GM19455 (cell line): ENCODE results near the gene HDAC4.
"Not testable (repeated sequence)": the region's sequence is repeated elsewhere in the genome, so short reads cannot be mapped to it uniquely, and the experiment has no call there.

Source experiments
- ATAC-seq: cut with Tn5 transposase; IDR thresholded peaks from one replicate; pipeline ENCODE4 v1.9.1; 2021; ENCODE audit not compliant: unreplicated experiment

The HDAC4 gene

GRCh38 chr2:239285071-239285931 lies 115.5 kb downstream of the HDAC4 start:
- ATAC-seq, result no peak

- no peak for ATAC-seq
These were observed 116.6 kb downstream of the HDAC4 start for GRCh38 chr2:239283961-239284795.

- no peak for ATAC-seq
These were observed 117.4 kb downstream of the HDAC4 start for GRCh38 chr2:239283288-239283945.

- ATAC-seq, result no peak
These were observed 118.2 kb downstream of the HDAC4 start for GRCh38 chr2:239282448-239283287.

GRCh38 chr2:239280296-239281017 lies 120.4 kb downstream of the HDAC4 start:
- ATAC-seq, result not testable (repeated sequence)

GRCh38 chr2:239279508-239280295 lies 121.1 kb downstream of the HDAC4 start:
- ATAC-seq, result no peak

- ATAC-seq, result no peak
These were observed 121.9 kb downstream of the HDAC4 start for GRCh38 chr2:239278941-239279365.

GRCh38 chr2:239278361-239278760 lies 122.5 kb downstream of the HDAC4 start:
- ATAC-seq, result no peak

DNA sequence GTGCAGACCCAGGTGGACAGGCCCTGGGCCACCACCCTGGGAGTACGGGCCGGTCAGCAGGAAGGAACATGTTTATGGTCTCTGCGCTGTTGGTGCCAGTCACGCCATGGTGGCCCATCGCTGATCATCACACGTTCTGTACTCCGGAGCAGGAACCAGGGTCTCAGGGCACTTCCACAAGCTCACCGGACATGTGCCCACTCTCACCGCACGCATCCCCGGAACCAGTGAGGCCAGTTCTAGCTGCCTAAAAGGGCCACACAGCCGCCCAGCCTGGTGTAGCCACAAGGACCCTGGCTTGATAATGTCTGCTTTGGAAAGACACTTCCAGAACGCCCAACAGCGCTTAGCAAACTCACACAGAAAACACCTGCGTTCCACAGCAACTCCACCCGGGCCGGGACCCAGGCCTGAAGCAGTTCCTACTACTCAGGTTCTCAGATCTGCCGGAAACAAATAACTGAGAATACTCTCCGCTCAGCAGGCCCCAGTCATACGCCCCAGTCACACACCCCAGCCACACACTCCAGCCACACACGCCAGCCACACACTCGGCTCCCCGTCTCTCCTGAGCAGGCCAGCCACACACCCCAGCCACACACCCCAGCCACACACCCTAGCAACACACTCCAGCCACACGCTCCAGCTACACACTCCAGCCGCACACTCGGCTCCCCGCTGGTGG lies 123.3 kb downstream of the HDAC4 start:
- no peak for ATAC-seq

DNA sequence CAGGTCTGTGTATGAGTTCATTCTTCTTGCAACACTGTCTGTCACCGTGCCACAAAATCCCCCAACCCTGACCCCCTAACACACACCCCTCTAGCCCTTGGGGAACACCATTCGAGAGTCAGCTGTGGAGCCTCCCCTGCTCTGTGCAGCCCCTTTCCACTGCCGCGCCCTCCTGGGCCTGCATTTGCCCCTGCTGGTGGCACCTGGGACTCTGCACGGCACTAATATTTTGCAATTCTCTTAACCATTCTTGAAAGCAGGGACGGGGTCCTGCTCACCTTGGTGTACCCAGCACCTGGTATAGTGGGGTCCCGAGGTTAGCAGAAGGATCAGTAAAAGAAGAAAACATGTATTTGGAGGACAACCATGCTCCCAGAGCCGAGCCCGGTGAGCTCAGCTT lies 124.0 kb downstream of the HDAC4 start:
- no peak for ATAC-seq

- no peak for ATAC-seq
These were observed 124.7 kb downstream of the HDAC4 start for GRCh38 chr2:239275847-239276831.

DNA sequence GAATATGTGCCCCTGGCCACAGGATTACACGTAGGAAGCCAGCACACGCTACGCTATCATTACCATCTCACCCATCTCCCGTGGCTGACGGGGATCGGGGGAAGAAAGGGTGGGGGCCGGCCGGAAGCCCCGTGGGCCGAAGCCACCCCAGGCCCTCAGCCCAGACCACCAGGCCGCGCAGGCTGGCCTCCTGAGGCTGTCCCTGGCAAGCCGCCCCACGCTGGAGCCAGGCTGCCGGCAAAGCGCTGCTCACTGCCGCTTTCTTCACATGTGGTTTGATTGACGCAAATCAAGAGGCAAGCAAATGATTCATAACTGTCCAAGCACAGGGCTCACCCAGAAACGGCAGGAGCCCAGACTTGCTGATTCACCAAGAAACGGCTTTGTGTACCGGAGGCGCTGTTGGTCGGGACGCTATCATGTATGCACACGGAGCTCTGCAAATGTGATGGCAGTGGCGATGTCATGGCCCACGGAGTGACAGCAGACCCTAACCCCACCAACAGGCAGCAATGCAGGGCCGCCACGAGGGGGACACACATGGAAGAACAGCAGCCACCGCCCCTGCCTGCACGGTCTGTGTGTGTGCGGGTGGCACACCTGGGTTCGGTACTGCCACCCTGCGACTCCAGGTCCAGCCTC lies 125.7 kb downstream of the HDAC4 start:
- ATAC-seq, result peak; percentile 66

- ATAC-seq, result peak; percentile 21
These were observed 126.3 kb downstream of the HDAC4 start for GRCh38 chr2:239274391-239275043.

GRCh38 chr2:239273280-239274234 lies 127.3 kb downstream of the HDAC4 start:
- no peak for ATAC-seq

GRCh38 chr2:239272626-239273025 lies 128.2 kb downstream of the HDAC4 start:
- ATAC-seq, result no peak
